HG03378 (cell line): ENCODE results near the gene TP63.
"Not testable (repeated sequence)": the region's sequence is repeated elsewhere in the genome, so short reads cannot be mapped to it uniquely, and the experiment has no call there.

Experiments
- ATAC-seq: cut with Tn5 transposase; IDR thresholded peaks from one replicate; pipeline ENCODE4 v1.9.1; 2021; ENCODE audit warnings: mild to moderate bottlenecking, moderate library complexity; ENCODE audit not compliant: unreplicated experiment

The TP63 gene

GRCh38 chr3:189631373-189631408 lies at the start of gene TP63:
TP63 (plus strand) TSS chr3:189631389; CDS start chr3:189631516, 127 bp downstream.
- no peak for ATAC-seq

- no peak for ATAC-seq
Measured at GRCh38 chr3:189582179-189582578, 49.0 kb upstream of the TP63 start.

GRCh38 chr3:189584645-189585044 lies 46.5 kb upstream of the TP63 start:
- no peak for ATAC-seq

- peak; percentile 80 for ATAC-seq
Measured at GRCh38 chr3:189586941-189587663, 44.1 kb upstream of the TP63 start.

GRCh38 chr3:189587664-189588040 lies 43.5 kb upstream of the TP63 start:
- ATAC-seq: no peak

GRCh38 chr3:189588070-189588469 lies 43.1 kb upstream of the TP63 start:
- no peak for ATAC-seq

GRCh38 chr3:189588475-189589178 lies 42.6 kb upstream of the TP63 start:
- no peak for ATAC-seq

GRCh38 chr3:189589179-189589569 lies 42.0 kb upstream of the TP63 start:
- no peak for ATAC-seq

GRCh38 chr3:189590223-189590622 lies 41.0 kb upstream of the TP63 start:
- no peak for ATAC-seq

- no peak for ATAC-seq
Measured at GRCh38 chr3:189593581-189593980, 37.6 kb upstream of the TP63 start.

- not testable (repeated sequence) for ATAC-seq
Measured at GRCh38 chr3:189596078-189596979, 34.9 kb upstream of the TP63 start.

- ATAC-seq: no peak
Measured at GRCh38 chr3:189597918-189598317, 33.3 kb upstream of the TP63 start.

GRCh38 chr3:189598530-189599225 lies 32.5 kb upstream of the TP63 start:
- ATAC-seq: no peak

GRCh38 chr3:189602471-189602870 lies 28.7 kb upstream of the TP63 start:
- no peak for ATAC-seq

GRCh38 chr3:189605717-189606116 lies 25.5 kb upstream of the TP63 start:
- ATAC-seq: no peak

GRCh38 chr3:189606774-189607173 lies 24.4 kb upstream of the TP63 start:
- no peak for ATAC-seq

GRCh38 chr3:189612641-189613040 lies 18.5 kb upstream of the TP63 start:
- ATAC-seq: not testable (repeated sequence)

GRCh38 chr3:189613122-189613521 lies 18.1 kb upstream of the TP63 start:
- ATAC-seq: no peak

GRCh38 chr3:189621948-189622603 lies 9.1 kb upstream of the TP63 start:
- no peak for ATAC-seq

- no peak for ATAC-seq
Measured at GRCh38 chr3:189622629-189623028, 8.6 kb upstream of the TP63 start.

GRCh38 chr3:189624130-189624529 lies 7.1 kb upstream of the TP63 start:
- ATAC-seq: no peak
